Thyroid gland (tissue), 4 donors: Measurements from ENCODE around the gene TGM1. TPM values are rescaled to one million over a fixed set of nuclear protein-coding genes. Genes with fewer than 3 reads are reported as not detected.

Source experiments
- DNase-seq, 2 donors: peaks; one replicate each; pipeline ENCODE4 v3.0.0-alpha.2; 2019
- H3K27ac ChIP-seq, 3 donors: fragments of 200-600 bp; sonication (generic); 1 replicate in 2 of 3; 2 replicates in 1 of 3; pipeline ENCODE4 v1.5.1; 2016 to 2019; ENCODE audit warnings: mild to moderate bottlenecking in 1 of 3, moderate library complexity in 1 of 3
- H3K27me3 ChIP-seq: fragments of 200-600 bp; sonication (generic); one replicate; pipeline ENCODE4 v1.5.1; 2019
- H3K36me3 ChIP-seq, 2 donors: fragments of 200-600 bp; sonication (generic); one replicate each; pipeline ENCODE4 v1.5.1; 2016 to 2019
- H3K4me1 ChIP-seq, 2 donors: fragments of 200-600 bp; sonication (generic); one replicate each; pipeline ENCODE4 v1.5.1; 2017 to 2019
- H3K4me3 ChIP-seq, 3 donors: fragments of 200-600 bp; sonication (generic); replicated peaks in 1 of 3; 1 replicate in 2 of 3; 2 replicates in 1 of 3; pipeline ENCODE4 v1.5.1; 2016; ENCODE audit warnings: mild to moderate bottlenecking in 1 of 3
- H3K9me3 ChIP-seq: fragments of 200-600 bp; sonication (generic); one replicate; pipeline ENCODE4 v1.5.1; 2017
- CTCF ChIP-seq, 6 experiments: fragments of 200-600 bp in 3 of 6; fragments of 450-650 bp in 3 of 6; sonication (generic) in 3 of 6; IDR thresholded peaks; one replicate each; pipeline ENCODE4 v1.5.1; 2016 to 2019; ENCODE audit warnings: antibody characterized with exemption in 6 of 6, mild to moderate bottlenecking in 2 of 6, inconsistent platforms in 1 of 6, moderate library complexity in 1 of 6
- POLR2A ChIP-seq, 2 donors: fragments of 450-650 bp; IDR thresholded peaks; one replicate each; pipeline ENCODE4 v1.6.1; 2017; ENCODE audit warnings: antibody characterized with exemption in 2 of 2, mild to moderate bottlenecking in 2 of 2, moderate library complexity in 1 of 2
- WGBS, 2 donors: methylation state at CpG; one replicate each; pipeline ENCODE4 v1.1.5; 2017; 5-methylcytosine and 5-hydroxymethylcytosine counted together
- intact Hi-C: fragments of 100-400 bp; cut with DNase I; formaldehyde crosslinking; loops from one replicate; pipeline ENCODE4 v1.15.1; 2023
- total RNA-seq, 4 donors: library from RNA; depleted of rRNA; stranded (reverse); fragments of >200 nt; gene quantifications; one replicate each; pipeline ENCODE4 v1.2.3, GENCODE V29; 2016

The TGM1 gene
- total RNA-seq, 4 donors from 2014 or later: 1.9 to 2.8 (median 2.0) TPM

GRCh38 chr14:24240110-24240918, 22.7 kb downstream of the TGM1 start:
- no peak overlapping the region for H3K4me3 ChIP-seq
- no peaks in the 10 kb centered on the region for H3K27me3 ChIP-seq
- TF ChIP-seq CTCF (IDR thresholded peaks at IDR 0.05) (no peak), POLR2A (IDR thresholded peaks at IDR 0.05) (no peak)
- no peaks in the 10 kb centered on the region for H3K9me3 ChIP-seq
- H3K4me1 ChIP-seq: peaks cover 18 to 32% of the 10 kb centered on the region in 2 donors
- no peak overlapping the region for H3K27ac ChIP-seq
- 77 to 93% methylated on average over 9 of the region's 9 CpGs for WGBS, 2 donors
- peaks cover 50 to 57% of the 10 kb centered on the region in 2 donors for H3K36me3 ChIP-seq
- intact Hi-C loops: no loop called here
- no peak for DNase-seq

- H3K4me3 ChIP-seq: no peak overlapping the region
- H3K27me3 ChIP-seq: no peaks in the 10 kb centered on the region
- no peak for TF ChIP-seq POLR2A (IDR thresholded peaks at IDR 0.05)
- no peak for TF ChIP-seq CTCF (IDR thresholded peaks at IDR 0.05)
- H3K9me3 ChIP-seq: no peaks in the 10 kb centered on the region
- H3K27ac ChIP-seq: no peak overlapping the region
- H3K36me3 ChIP-seq: peaks cover 50 to 57% of the 10 kb centered on the region in 2 donors
- DNase-seq: no peak
- peaks cover 19 to 42% of the 10 kb centered on the region in 2 donors for H3K4me1 ChIP-seq
- 92 to 94% methylated on average over 4 to 5 of the region's 5 CpGs for WGBS, 2 donors
- intact Hi-C loops: loop anchor here (10.0 kb wide), 1 partner anchor 196 kb away; no protein-coding TSS in a partner anchor
Measured at GRCh38 chr14:24238527-24239037, 24.4 kb downstream of the TGM1 start.

- 88 to 93% methylated on average over 5 of the region's 5 CpGs for WGBS, 2 donors
- Histone ChIP-seq H3K4me1 (peaks cover 19 to 42% of the 10 kb centered on the region in 2 donors), H3K36me3 (peaks cover 50 to 57% of the 10 kb centered on the region in 2 donors), H3K9me3 (no peaks in the 10 kb centered on the region), H3K27me3 (no peaks in the 10 kb centered on the region), H3K4me3 (no peak overlapping the region), H3K27ac (no peak overlapping the region)
- no peak for TF ChIP-seq POLR2A (IDR thresholded peaks at IDR 0.05)
- no peak for TF ChIP-seq CTCF (IDR thresholded peaks at IDR 0.05)
- DNase-seq: no peak
- intact Hi-C loops: loop anchor here (10.0 kb wide), 1 partner anchor 197 kb away; no protein-coding TSS in a partner anchor
Measured at GRCh38 chr14:24238123-24238522, 24.9 kb downstream of the TGM1 start.

GRCh38 chr14:24237463-24237955, 25.5 kb downstream of the TGM1 start:
- H3K27ac ChIP-seq: no peak overlapping the region

More at GRCh38 chr14:24237463-24237955, 25.5 kb downstream of the TGM1 start:
- TF ChIP-seq CTCF (IDR thresholded peaks at IDR 0.05) (no peak), POLR2A (IDR thresholded peaks at IDR 0.05) (no peak)
- Histone ChIP-seq H3K36me3 (peaks cover 50 to 57% of the 10 kb centered on the region in 2 donors), H3K4me3 (no peak overlapping the region), H3K4me1 (peaks cover 21 to 43% of the 10 kb centered on the region in 2 donors), H3K9me3 (no peaks in the 10 kb centered on the region), H3K27me3 (no peaks in the 10 kb centered on the region)
- no peak for DNase-seq
- WGBS, 2 donors: 83 to 100% methylated on average over 2 of the region's 2 CpGs
- intact Hi-C loops: loop anchor here (10.0 kb wide), 1 partner anchor 197 kb away; no protein-coding TSS in a partner anchor
